Measurements from ENCODE around the gene B3GNT5. TPM values are rescaled to one million over a fixed set of nuclear protein-coding genes. Genes with fewer than 3 reads are reported as not detected.
A peak's percentile ranks its signal among the peaks of the same experiment; 100 is the strongest.

The B3GNT5 gene
- total and polyA plus RNA-seq, 11 donors = 0.87 to 12.3 (median 3.0) TPM

DNA sequence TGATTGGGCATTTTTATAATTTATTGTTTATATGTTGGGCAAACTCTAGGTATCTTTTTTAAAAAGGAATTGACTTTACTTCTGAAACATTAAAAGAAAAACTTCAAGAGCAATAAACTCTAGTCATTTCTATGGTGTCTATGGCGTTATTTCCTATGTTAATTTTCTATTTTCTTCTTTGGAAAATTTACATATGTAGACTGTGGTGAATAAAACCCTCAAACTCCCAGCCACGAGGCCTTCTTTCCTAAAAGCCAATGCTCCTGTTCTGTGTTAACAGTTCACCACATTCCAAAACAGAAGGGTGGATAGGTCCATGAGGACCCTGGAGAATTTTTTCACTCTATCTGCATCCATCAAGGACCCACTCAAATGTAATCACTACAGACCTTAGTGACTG lies 44.3 kb upstream of the B3GNT5 start:
- DNase-seq = no peak
- no peak overlapping the region for H3K27ac ChIP-seq
- 87 to 90% (median 87%) methylated on average over 2 of the region's 2 CpGs for WGBS, 4 donors
- H3K36me3 ChIP-seq = no peaks in the 10 kb centered on the region
- no peak for TF ChIP-seq POLR2A (IDR thresholded peaks at IDR 0.05)
- TF ChIP-seq, protein P1, sequence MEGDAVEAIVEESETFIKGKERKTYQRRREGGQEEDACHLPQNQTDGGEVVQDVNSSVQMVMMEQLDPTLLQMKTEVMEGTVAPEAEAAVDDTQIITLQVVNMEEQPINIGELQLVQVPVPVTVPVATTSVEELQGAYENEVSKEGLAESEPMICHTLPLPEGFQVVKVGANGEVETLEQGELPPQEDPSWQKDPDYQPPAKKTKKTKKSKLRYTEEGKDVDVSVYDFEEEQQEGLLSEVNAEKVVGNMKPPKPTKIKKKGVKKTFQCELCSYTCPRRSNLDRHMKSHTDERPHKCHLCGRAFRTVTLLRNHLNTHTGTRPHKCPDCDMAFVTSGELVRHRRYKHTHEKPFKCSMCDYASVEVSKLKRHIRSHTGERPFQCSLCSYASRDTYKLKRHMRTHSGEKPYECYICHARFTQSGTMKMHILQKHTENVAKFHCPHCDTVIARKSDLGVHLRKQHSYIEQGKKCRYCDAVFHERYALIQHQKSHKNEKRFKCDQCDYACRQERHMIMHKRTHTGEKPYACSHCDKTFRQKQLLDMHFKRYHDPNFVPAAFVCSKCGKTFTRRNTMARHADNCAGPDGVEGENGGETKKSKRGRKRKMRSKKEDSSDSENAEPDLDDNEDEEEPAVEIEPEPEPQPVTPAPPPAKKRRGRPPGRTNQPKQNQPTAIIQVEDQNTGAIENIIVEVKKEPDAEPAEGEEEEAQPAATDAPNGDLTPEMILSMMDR (IDR thresholded peaks at IDR 0.05) = no peak
- peaks cover 0 to 35% (median 4%) of the 10 kb centered on the region in 12 donors for H3K4me1 ChIP-seq
- H3K27me3 ChIP-seq = no peaks in the 10 kb centered on the region
- H3K9me3 ChIP-seq = peaks cover 0 to 6% (median 0%) of the 10 kb centered on the region in 12 donors
- intact Hi-C loops (cut with DNase I) = no loop called here
- no peak for ATAC-seq
- H3K4me3 ChIP-seq = no peak overlapping the region

DNA sequence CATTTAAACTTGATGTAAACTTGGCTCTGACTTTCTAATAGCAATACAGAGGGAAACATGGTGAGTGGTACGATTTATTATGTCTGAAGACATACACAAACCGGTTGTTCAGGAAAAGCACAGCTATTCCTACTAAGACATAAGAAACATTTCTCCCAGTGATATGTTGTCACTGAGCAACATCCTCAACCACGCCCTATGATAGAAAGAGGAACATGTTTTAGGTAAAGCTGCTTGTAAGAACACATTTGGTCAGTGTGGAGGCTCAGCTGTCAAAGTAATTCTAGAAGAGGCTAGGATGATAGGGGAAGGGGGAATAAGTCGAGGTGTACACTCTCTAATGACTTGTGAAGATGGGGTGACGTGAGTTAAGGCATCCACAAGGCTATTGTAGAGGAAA lies 42.7 kb upstream of the B3GNT5 start:
- Histone ChIP-seq H3K27ac (peak overlapping the region in 8 of 12 donors; percentile 48 to 85 (median 79)), H3K4me1 (peaks cover 0 to 36% (median 5%) of the 10 kb centered on the region in 12 donors), H3K9me3 (no peaks in the 10 kb centered on the region), H3K27me3 (no peaks in the 10 kb centered on the region), H3K36me3 (no peaks in the 10 kb centered on the region), H3K4me3 (no peak overlapping the region)
- DNase-seq (no peak), ATAC-seq (peak in 1 of 4 donors; percentile 46)
- 81 to 86% (median 84%) methylated on average over 5 of the region's 5 CpGs for WGBS, 4 donors
- no peak for TF ChIP-seq POLR2A (IDR thresholded peaks at IDR 0.05)
- TF ChIP-seq, protein P1 (IDR thresholded peaks at IDR 0.05) = no peak
- intact Hi-C loops (cut with DNase I) = loop anchor here in 1 of 10 donors (5.0 kb wide), 1 partner anchor 42 kb away; the partner anchor contains the start of gene B3GNT5

DNA sequence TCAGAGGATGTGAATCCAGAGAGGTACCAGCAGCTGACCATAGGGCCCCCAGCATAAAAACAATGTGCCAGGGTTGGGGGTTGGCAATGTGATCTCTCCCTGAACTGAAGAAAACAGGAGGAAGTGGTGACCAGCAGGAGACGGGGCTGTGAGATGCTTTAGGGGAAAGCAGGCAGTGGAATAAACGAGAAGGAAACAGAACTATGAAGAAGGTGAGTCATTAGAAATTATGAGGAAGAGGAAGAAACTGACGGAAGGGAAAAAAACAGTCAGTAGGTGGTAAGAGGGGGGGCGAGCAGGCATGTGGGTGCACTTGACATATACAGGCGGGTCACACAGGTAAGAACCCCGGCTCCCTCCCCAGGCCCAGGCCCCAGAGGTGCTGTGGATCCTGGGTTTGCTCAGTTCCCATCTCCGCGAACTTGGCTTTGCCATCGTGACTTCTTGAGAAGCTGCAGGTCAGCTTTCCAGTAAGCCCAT lies 42.2 kb upstream of the B3GNT5 start:
- Histone ChIP-seq H3K27me3 (no peaks in the 10 kb centered on the region), H3K4me3 (peak overlapping the region in 4 of 12 donors; percentile 1 to 18 (median 11)), H3K27ac (peak overlapping the region in 10 of 12 donors; percentile 39 to 85 (median 78)), H3K9me3 (no peaks in the 10 kb centered on the region), H3K4me1 (peaks cover 0 to 36% (median 5%) of the 10 kb centered on the region in 12 donors), H3K36me3 (no peaks in the 10 kb centered on the region)
- intact Hi-C loops (cut with DNase I) = loop anchor here in 1 of 10 donors (5.0 kb wide), 1 partner anchor 41 kb away; the partner anchor contains the start of gene B3GNT5
- TF ChIP-seq POLR2A (IDR thresholded peaks at IDR 0.05) = no peak
- TF ChIP-seq, protein P1 (IDR thresholded peaks at IDR 0.05) = no peak
- DNase-seq = peak in 2 of 5 donors; percentile 31 to 38
- 56 to 63% (median 62%) methylated on average over 9 of the region's 9 CpGs for WGBS, 4 donors
- peak; percentile 39 to 69 (median 60) for ATAC-seq

DNA sequence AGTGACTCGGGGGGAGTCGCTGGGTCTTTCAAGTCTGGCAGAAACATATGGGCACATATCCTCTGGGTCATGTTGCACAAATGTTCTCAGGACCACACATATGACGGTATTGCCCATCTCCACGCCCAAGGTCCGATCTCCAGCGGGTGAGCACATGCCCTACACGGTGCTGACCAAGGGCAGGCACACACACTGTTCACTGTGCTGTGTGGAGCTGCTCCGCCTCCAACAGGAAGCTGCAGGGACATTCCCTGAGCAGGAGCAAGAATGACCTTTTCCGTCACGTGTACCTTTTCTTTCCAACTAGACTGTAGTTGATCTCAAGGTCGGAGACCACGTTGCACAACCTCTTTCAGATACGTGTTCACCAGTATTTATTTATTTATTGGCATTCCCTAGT lies 41.7 kb upstream of the B3GNT5 start:
- H3K27me3 ChIP-seq = no peaks in the 10 kb centered on the region
- H3K9me3 ChIP-seq = no peaks in the 10 kb centered on the region
- H3K4me1 ChIP-seq = peaks cover 0 to 36% (median 5%) of the 10 kb centered on the region in 12 donors
- peak; percentile 61 to 89 (median 86) for ATAC-seq
- intact Hi-C loops (cut with DNase I) = loop anchor here in 1 of 10 donors (5.0 kb wide), 1 partner anchor 41 kb away; the partner anchor contains the start of gene B3GNT5
- H3K36me3 ChIP-seq = no peaks in the 10 kb centered on the region
- 61 to 66% (median 64%) methylated on average over 12 to 13 of the region's 13 CpGs for WGBS, 4 donors
- DNase-seq = peak; percentile 38 to 67 (median 48)
- peak overlapping the region in 4 of 12 donors; percentile 1 to 18 (median 11) for H3K4me3 ChIP-seq
- TF ChIP-seq POLR2A (IDR thresholded peaks at IDR 0.05) = no peak
- TF ChIP-seq, protein P1 (IDR thresholded peaks at IDR 0.05) = no peak
- H3K27ac ChIP-seq = peak overlapping the region in 10 of 12 donors; percentile 45 to 85 (median 78)
